Glutamatergic neuron (in vitro differentiated cells): ENCODE data around the gene THSD7A. TPM values are rescaled to one million over a fixed set of nuclear protein-coding genes. Genes with fewer than 3 reads are reported as not detected.
A peak's percentile ranks its signal among the peaks of the same experiment; 100 is the strongest.

Experiments
- DNase-seq: peaks from one replicate; pipeline ENCODE4 v3.0.0; 2022
- H3K27ac Mint-ChIP-seq: one replicate; pipeline ENCODE4 v1.8.0; 2020; ENCODE audit warnings: mild to moderate bottlenecking, mixed read lengths, inconsistent platforms; ENCODE audit not compliant: unreplicated experiment
- H3K27me3 Mint-ChIP-seq: one replicate; pipeline ENCODE4 v1.8.0; 2020; ENCODE audit warnings: mild to moderate bottlenecking, moderate library complexity, mixed read lengths, inconsistent platforms; ENCODE audit not compliant: unreplicated experiment
- H3K36me3 Mint-ChIP-seq: one replicate; pipeline ENCODE4 v1.8.0; 2020; ENCODE audit warnings: mild to moderate bottlenecking, mixed read lengths, inconsistent platforms; ENCODE audit not compliant: unreplicated experiment
- H3K4me1 Mint-ChIP-seq: one replicate; pipeline ENCODE4 v1.8.0; 2020; ENCODE audit warnings: mild to moderate bottlenecking, low read depth, mixed read lengths, inconsistent platforms; ENCODE audit not compliant: unreplicated experiment
- H3K4me3 Mint-ChIP-seq: one replicate; pipeline ENCODE4 v1.8.0; 2020; ENCODE audit warnings: mild to moderate bottlenecking, mixed read lengths, inconsistent platforms; ENCODE audit not compliant: unreplicated experiment
- H3K9me3 Mint-ChIP-seq: one replicate; pipeline ENCODE4 v1.8.0; 2020; ENCODE audit warnings: mild to moderate bottlenecking, moderate library complexity, mixed read lengths, inconsistent platforms; ENCODE audit not compliant: unreplicated experiment
- CTCF ChIP-seq: fragments of 200-600 bp; sonication (generic); IDR thresholded peaks from one replicate; pipeline ENCODE4 v1.5.0; 2021; ENCODE audit not compliant: partially characterized antibody, unreplicated experiment
- total RNA-seq: library from RNA; stranded (reverse); fragmentation: NEBNext Ultra II Directional; extraction: Animal tissue kit (Norgen Biotek cat#: 25700); gene quantifications from one replicate; pipeline ENCODE4 v1.2.1, GENCODE V29; 2021; ENCODE audit not compliant: unreplicated experiment

Gene THSD7A
- total RNA-seq, 1 donor from 2014 or later: 211 TPM

GRCh38 chr7:11748884-11749283, 83.1 kb downstream of the THSD7A start:
- Mint-ChIP-seq H3K36me3 (peaks cover 4% of the 10 kb centered on the region), H3K9me3 (peaks cover 11% of the 10 kb centered on the region), H3K4me1 (peaks cover 41% of the 10 kb centered on the region), H3K4me3 (peak overlapping the region; percentile 48), H3K27me3 (peaks cover 3% of the 10 kb centered on the region), H3K27ac (peak overlapping the region; percentile 90)
- peak; percentile 64 for TF ChIP-seq CTCF
- peak; percentile 40 for DNase-seq

- Mint-ChIP-seq H3K27me3 (peaks cover 3% of the 10 kb centered on the region), H3K4me3 (peak overlapping the region; percentile 31), H3K36me3 (peaks cover 4% of the 10 kb centered on the region), H3K9me3 (peaks cover 11% of the 10 kb centered on the region), H3K27ac (peak overlapping the region; percentile 94), H3K4me1 (peaks cover 34% of the 10 kb centered on the region)
- TF ChIP-seq CTCF: no peak
- no peak for DNase-seq
Observed at GRCh38 chr7:11747715-11748485, 84.1 kb downstream of the THSD7A start.

- TF ChIP-seq CTCF: no peak
- Mint-ChIP-seq H3K27me3 (peaks cover 3% of the 10 kb centered on the region), H3K36me3 (peaks cover 4% of the 10 kb centered on the region), H3K9me3 (peaks cover 8% of the 10 kb centered on the region), H3K27ac (no peak overlapping the region), H3K4me3 (no peak overlapping the region), H3K4me1 (peaks cover 34% of the 10 kb centered on the region)
- no peak for DNase-seq
Observed at GRCh38 chr7:11746591-11746990, 85.4 kb downstream of the THSD7A start.

GRCh38 chr7:11743548-11743947, 88.5 kb downstream of the THSD7A start:
- Mint-ChIP-seq H3K36me3 (no peaks in the 10 kb centered on the region), H3K4me3 (no peak overlapping the region), H3K9me3 (peaks cover 6% of the 10 kb centered on the region), H3K4me1 (peaks cover 19% of the 10 kb centered on the region), H3K27ac (no peak overlapping the region), H3K27me3 (no peaks in the 10 kb centered on the region)
- no peak for DNase-seq
- no peak for TF ChIP-seq CTCF

GRCh38 chr7:11743016-11743415, 89.0 kb downstream of the THSD7A start:
- no peaks in the 10 kb centered on the region for H3K27me3 Mint-ChIP-seq
- DNase-seq: no peak
- H3K4me3 Mint-ChIP-seq: no peak overlapping the region
- H3K4me1 Mint-ChIP-seq: peaks cover 16% of the 10 kb centered on the region
- H3K27ac Mint-ChIP-seq: no peak overlapping the region
- no peaks in the 10 kb centered on the region for H3K36me3 Mint-ChIP-seq
- no peak for TF ChIP-seq CTCF
- H3K9me3 Mint-ChIP-seq: peaks cover 6% of the 10 kb centered on the region
